Mucosa of stomach (tissue), 1 donor: ENCODE results near the gene CATSPERE.

Experiments
- H3K27me3 ChIP-seq: one replicate; pipeline ENCODE4 v1.7.0; 2013; ENCODE audit warnings: mild to moderate bottlenecking, low read length; ENCODE audit not compliant: control insufficient read depth, insufficient read depth
- H3K36me3 ChIP-seq: one replicate; pipeline ENCODE4 v1.7.0; 2013; ENCODE audit warnings: low read length; ENCODE audit not compliant: control insufficient read depth, insufficient read depth
- H3K4me1 ChIP-seq: one replicate; pipeline ENCODE4 v1.7.0; 2013; ENCODE audit warnings: mild to moderate bottlenecking, low read length; ENCODE audit not compliant: control insufficient read depth, insufficient read depth
- H3K4me3 ChIP-seq: one replicate; pipeline ENCODE4 v1.7.0; 2013; ENCODE audit warnings: low read length
- H3K9ac ChIP-seq: one replicate; pipeline ENCODE4 v1.7.0; 2013; ENCODE audit warnings: mild to moderate bottlenecking, low read length, moderate library complexity
- H3K9me3 ChIP-seq: one replicate; pipeline ENCODE4 v1.7.0; 2013; ENCODE audit warnings: mild to moderate bottlenecking, low read length, moderate library complexity; ENCODE audit not compliant: control insufficient read depth
- donor health status: Pancreatic carcinoma.

CATSPERE gene

GRCh38 chr1:244461245-244462071 lies at the start of gene CATSPERE:
Gene CATSPERE, plus strand, starts transcription at chr1:244461273. Its CDS starts 157 bp downstream, at chr1:244461430.
- Histone ChIP-seq H3K9ac (peak within 1 kb of the TSS; percentile 88), H3K4me1 (peaks cover 19% of the 10 kb centered on the region), H3K27me3 (no peaks in the 10 kb centered on the region)

GRCh38 chr1:244412176-244412575 lies 48.9 kb upstream of the CATSPERE start:
- Histone ChIP-seq H3K36me3 (peaks cover 9% of the 10 kb centered on the region), H3K9me3 (no peaks in the 10 kb centered on the region), H3K4me3 (no peak overlapping the region), H3K9ac (no peak overlapping the region), H3K27me3 (no peaks in the 10 kb centered on the region), H3K4me1 (no peaks in the 10 kb centered on the region)

More at GRCh38 chr1:244461245-244462071, at the start of gene CATSPERE:
- Histone ChIP-seq H3K4me3 (peak within 1 kb of the TSS; percentile 94), H3K9me3 (no peaks in the 10 kb centered on the region), H3K36me3 (no peaks in the 10 kb centered on the region)

- H3K9me3 ChIP-seq: no peaks in the 10 kb centered on the region
- H3K9ac ChIP-seq: no peak overlapping the region
- H3K4me3 ChIP-seq: no peak overlapping the region
- H3K27me3 ChIP-seq: no peaks in the 10 kb centered on the region
- H3K36me3 ChIP-seq: peaks cover 11% of the 10 kb centered on the region
- H3K4me1 ChIP-seq: no peaks in the 10 kb centered on the region
Measured at GRCh38 chr1:244413736-244414135, 47.3 kb upstream of the CATSPERE start.

GRCh38 chr1:244414543-244414942 lies 46.5 kb upstream of the CATSPERE start:
- H3K9ac ChIP-seq: no peak overlapping the region
- H3K36me3 ChIP-seq: peaks cover 11% of the 10 kb centered on the region

GRCh38 chr1:244419024-244419423 lies 42.0 kb upstream of the CATSPERE start:
- Histone ChIP-seq H3K9me3 (no peaks in the 10 kb centered on the region), H3K36me3 (peaks cover 11% of the 10 kb centered on the region), H3K27me3 (no peaks in the 10 kb centered on the region)

More at GRCh38 chr1:244414543-244414942, 46.5 kb upstream of the CATSPERE start:
- Histone ChIP-seq H3K27me3 (no peaks in the 10 kb centered on the region), H3K4me1 (no peaks in the 10 kb centered on the region), H3K9me3 (no peaks in the 10 kb centered on the region), H3K4me3 (no peak overlapping the region)

GRCh38 chr1:244422174-244422573 lies 38.9 kb upstream of the CATSPERE start:
- H3K4me1 ChIP-seq: no peaks in the 10 kb centered on the region
- H3K4me3 ChIP-seq: no peak overlapping the region
- no peak overlapping the region for H3K9ac ChIP-seq
- peaks cover 1% of the 10 kb centered on the region for H3K36me3 ChIP-seq
- no peaks in the 10 kb centered on the region for H3K9me3 ChIP-seq
- H3K27me3 ChIP-seq: no peaks in the 10 kb centered on the region

More at GRCh38 chr1:244419024-244419423, 42.0 kb upstream of the CATSPERE start:
- Histone ChIP-seq H3K4me3 (no peak overlapping the region), H3K4me1 (no peaks in the 10 kb centered on the region), H3K9ac (no peak overlapping the region)

GRCh38 chr1:244424649-244425334 lies 36.3 kb upstream of the CATSPERE start:
- H3K27me3 ChIP-seq: no peaks in the 10 kb centered on the region
- H3K4me3 ChIP-seq: no peak overlapping the region
- no peaks in the 10 kb centered on the region for H3K36me3 ChIP-seq
- H3K9ac ChIP-seq: no peak overlapping the region
- H3K4me1 ChIP-seq: no peaks in the 10 kb centered on the region
- no peaks in the 10 kb centered on the region for H3K9me3 ChIP-seq

GRCh38 chr1:244427647-244428046 lies 33.4 kb upstream of the CATSPERE start:
- Histone ChIP-seq H3K36me3 (no peaks in the 10 kb centered on the region), H3K9me3 (no peaks in the 10 kb centered on the region), H3K4me3 (no peak overlapping the region), H3K4me1 (no peaks in the 10 kb centered on the region), H3K27me3 (no peaks in the 10 kb centered on the region), H3K9ac (no peak overlapping the region)

- H3K4me3 ChIP-seq: no peak overlapping the region
- H3K36me3 ChIP-seq: no peaks in the 10 kb centered on the region
- H3K9me3 ChIP-seq: no peaks in the 10 kb centered on the region
Measured at GRCh38 chr1:244429818-244430217, 31.3 kb upstream of the CATSPERE start.

GRCh38 chr1:244431166-244431565 lies 29.9 kb upstream of the CATSPERE start:
- H3K9ac ChIP-seq: no peak overlapping the region
- no peaks in the 10 kb centered on the region for H3K9me3 ChIP-seq
- H3K4me3 ChIP-seq: no peak overlapping the region
- H3K36me3 ChIP-seq: no peaks in the 10 kb centered on the region
- no peaks in the 10 kb centered on the region for H3K27me3 ChIP-seq
- no peaks in the 10 kb centered on the region for H3K4me1 ChIP-seq

More at GRCh38 chr1:244429818-244430217, 31.3 kb upstream of the CATSPERE start:
- Histone ChIP-seq H3K27me3 (no peaks in the 10 kb centered on the region), H3K4me1 (no peaks in the 10 kb centered on the region), H3K9ac (no peak overlapping the region)

GRCh38 chr1:244435562-244436205 lies 25.4 kb upstream of the CATSPERE start:
- Histone ChIP-seq H3K27me3 (no peaks in the 10 kb centered on the region), H3K36me3 (no peaks in the 10 kb centered on the region), H3K4me3 (no peak overlapping the region), H3K4me1 (peaks cover 6% of the 10 kb centered on the region), H3K9ac (no peak overlapping the region), H3K9me3 (no peaks in the 10 kb centered on the region)
